Measurements from ENCODE around the gene ELF2.

The ELF2 gene

GRCh38 chr4:139177869-139178619 is 1.0 kb upstream of the ELF2 start (continued):
- TF ChIP-seq, protein P1, sequence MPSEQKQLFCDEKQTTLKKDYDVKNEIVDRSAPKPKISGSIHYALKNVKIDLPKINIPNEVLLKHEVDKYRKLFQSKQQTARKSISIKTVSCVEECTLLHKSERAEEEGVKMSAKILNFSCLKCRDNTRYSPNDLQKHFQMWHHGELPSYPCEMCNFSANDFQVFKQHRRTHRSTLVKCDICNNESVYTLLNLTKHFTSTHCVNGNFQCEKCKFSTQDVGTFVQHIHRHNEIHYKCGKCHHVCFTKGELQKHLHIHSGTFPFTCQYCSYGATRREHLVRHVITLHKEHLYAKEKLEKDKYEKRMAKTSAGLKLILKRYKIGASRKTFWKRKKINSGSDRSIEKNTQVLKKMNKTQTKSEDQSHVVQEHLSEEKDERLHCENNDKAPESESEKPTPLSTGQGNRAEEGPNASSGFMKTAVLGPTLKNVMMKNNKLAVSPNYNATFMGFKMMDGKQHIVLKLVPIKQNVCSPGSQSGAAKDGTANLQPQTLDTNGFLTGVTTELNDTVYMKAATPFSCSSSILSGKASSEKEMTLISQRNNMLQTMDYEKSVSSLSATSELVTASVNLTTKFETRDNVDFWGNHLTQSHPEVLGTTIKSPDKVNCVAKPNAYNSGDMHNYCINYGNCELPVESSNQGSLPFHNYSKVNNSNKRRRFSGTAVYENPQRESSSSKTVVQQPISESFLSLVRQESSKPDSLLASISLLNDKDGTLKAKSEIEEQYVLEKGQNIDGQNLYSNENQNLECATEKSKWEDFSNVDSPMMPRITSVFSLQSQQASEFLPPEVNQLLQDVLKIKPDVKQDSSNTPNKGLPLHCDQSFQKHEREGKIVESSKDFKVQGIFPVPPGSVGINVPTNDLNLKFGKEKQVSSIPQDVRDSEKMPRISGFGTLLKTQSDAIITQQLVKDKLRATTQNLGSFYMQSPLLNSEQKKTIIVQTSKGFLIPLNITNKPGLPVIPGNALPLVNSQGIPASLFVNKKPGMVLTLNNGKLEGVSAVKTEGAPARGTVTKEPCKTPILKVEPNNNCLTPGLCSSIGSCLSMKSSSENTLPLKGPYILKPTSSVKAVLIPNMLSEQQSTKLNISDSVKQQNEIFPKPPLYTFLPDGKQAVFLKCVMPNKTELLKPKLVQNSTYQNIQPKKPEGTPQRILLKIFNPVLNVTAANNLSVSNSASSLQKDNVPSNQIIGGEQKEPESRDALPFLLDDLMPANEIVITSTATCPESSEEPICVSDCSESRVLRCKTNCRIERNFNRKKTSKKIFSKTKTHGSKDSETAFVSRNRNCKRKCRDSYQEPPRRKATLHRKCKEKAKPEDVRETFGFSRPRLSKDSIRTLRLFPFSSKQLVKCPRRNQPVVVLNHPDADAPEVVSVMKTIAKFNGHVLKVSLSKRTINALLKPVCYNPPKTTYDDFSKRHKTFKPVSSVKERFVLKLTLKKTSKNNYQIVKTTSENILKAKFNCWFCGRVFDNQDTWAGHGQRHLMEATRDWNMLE (tag by site-specific recombination; conservative IDR thresholded peaks at IDR 0.05; ENCODE audit: low read depth) = no peak
- TF ChIP-seq ZNF660 (tag by site-specific recombination; IDR thresholded peaks at IDR 0.05) (no peak), ZFP3 (tag by site-specific recombination; IDR thresholded peaks at IDR 0.05; ENCODE audit: low read depth) (no peak), PRDM10 (tag by site-specific recombination; IDR thresholded peaks at IDR 0.05) (no peak), ZNF274 (IDR thresholded peaks at IDR 0.05; ENCODE audit: low read length) (no peak), ZNF274 (tag by site-specific recombination; IDR thresholded peaks at IDR 0.05; ENCODE audit: borderline replicate concordance) (no peak), RBAK (tag by site-specific recombination; IDR thresholded peaks at IDR 0.05) (no peak), ZFP37 (tag by site-specific recombination; IDR thresholded peaks at IDR 0.05) (peak; percentile 28; the same call in 1 of the 2 replicates), ZNF404 (tag by site-specific recombination; IDR thresholded peaks at IDR 0.05) (no peak), SETDB1 (IDR thresholded peaks at IDR 0.05; ENCODE audit: insufficient read length, low read length) (no peak), ZBTB44 (tag by site-specific recombination; IDR thresholded peaks at IDR 0.05) (no peak), SP2 (tag by site-specific recombination; IDR thresholded peaks at IDR 0.05) (peak; percentile 62), PRDM4 (tag by site-specific recombination; IDR thresholded peaks at IDR 0.05) (no peak; the same call in 1 of the 2 replicates), ZNF629 (tag by site-specific recombination; IDR thresholded peaks at IDR 0.05) (peak; percentile 22; the same call in 1 of the 2 replicates), ZNF449 (tag by site-specific recombination; IDR thresholded peaks at IDR 0.05) (peak; percentile 94), ZBTB1 (tag by site-specific recombination; IDR thresholded peaks at IDR 0.05) (no peak), ZNF645 (tag by site-specific recombination; IDR thresholded peaks at IDR 0.05) (no peak)
- TF ChIP-seq, protein P2, sequence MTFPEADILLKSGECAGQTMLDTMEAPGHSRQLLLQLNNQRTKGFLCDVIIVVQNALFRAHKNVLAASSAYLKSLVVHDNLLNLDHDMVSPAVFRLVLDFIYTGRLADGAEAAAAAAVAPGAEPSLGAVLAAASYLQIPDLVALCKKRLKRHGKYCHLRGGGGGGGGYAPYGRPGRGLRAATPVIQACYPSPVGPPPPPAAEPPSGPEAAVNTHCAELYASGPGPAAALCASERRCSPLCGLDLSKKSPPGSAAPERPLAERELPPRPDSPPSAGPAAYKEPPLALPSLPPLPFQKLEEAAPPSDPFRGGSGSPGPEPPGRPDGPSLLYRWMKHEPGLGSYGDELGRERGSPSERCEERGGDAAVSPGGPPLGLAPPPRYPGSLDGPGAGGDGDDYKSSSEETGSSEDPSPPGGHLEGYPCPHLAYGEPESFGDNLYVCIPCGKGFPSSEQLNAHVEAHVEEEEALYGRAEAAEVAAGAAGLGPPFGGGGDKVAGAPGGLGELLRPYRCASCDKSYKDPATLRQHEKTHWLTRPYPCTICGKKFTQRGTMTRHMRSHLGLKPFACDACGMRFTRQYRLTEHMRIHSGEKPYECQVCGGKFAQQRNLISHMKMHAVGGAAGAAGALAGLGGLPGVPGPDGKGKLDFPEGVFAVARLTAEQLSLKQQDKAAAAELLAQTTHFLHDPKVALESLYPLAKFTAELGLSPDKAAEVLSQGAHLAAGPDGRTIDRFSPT (tag by site-specific recombination; IDR thresholded peaks at IDR 0.05) = no peak
